Putamen (tissue), 1 donor: ENCODE measurements around the gene IL11RA.
A peak's percentile ranks its signal among the peaks of the same experiment; 100 is the strongest.

Experiments used
- DNase-seq: peaks from one replicate; pipeline ENCODE4 v3.0.0-alpha.2; 2016; ENCODE audit warnings: low spot score

IL11RA gene

DNA sequence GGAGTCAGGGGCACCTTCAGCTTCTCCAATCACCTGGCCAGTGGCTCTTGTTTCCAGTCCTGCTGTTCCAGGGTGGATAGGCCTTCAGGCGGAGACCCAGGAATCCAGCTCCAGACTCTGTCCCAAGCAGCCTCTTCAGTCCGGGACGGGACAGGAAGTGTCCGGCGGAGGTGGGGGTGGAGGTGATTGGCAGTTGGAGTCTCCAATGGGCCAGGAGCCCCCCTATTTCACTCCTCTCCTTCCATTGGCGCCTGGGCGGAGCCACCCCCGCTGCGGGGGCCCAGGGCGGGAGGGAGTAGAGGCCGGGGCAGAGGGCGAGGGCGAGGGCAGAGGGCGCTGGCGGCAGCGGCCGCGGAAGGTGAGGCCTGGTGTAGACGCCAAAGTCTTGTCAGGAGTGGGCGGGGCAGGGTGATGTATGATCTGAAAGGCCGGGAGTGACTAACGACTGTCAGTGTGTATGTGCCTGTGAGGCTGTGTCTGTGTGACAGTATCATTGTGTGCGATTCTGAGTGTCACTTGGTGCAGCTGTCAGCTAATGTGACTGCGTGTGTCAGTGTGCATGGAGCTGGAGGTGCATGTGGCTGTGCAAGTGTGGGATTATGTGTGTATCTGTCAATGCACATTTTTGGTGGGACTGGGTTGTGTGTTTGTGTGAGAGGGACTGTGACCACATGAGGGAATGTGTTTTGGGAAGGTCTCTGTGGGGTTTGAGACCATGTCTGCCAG is at the start of gene IL11RA:
Gene IL11RA (plus strand): TSS at position 310 of the 726 bp plus-strand sequence. CDS start 3,033 bp downstream, outside the sequence.
- peak; percentile 89 for DNase-seq

- peak; percentile 64 for DNase-seq
These were observed 48.3 kb upstream of the IL11RA start for GRCh38 chr9:34603610-34604231.

DNA sequence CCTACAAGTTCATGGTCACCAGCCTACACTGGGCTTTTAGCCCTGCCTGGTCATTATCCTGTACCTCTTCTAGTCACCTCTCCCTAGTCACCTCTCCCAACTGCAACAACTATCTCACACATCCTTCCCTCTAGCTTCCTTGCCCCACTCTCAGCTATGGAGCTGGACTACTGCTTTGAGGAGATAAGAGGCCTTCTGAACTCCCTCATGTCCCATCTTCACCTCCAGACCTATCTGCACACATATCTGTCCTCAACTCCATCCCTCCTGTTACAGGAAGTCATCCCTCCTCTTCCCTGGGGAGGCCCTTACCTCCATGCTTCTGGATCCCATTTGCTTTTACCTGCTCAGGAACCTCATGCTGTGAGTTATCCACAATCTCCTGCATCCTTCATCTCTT is 45.8 kb upstream of the IL11RA start:
- DNase-seq: no peak

DNA sequence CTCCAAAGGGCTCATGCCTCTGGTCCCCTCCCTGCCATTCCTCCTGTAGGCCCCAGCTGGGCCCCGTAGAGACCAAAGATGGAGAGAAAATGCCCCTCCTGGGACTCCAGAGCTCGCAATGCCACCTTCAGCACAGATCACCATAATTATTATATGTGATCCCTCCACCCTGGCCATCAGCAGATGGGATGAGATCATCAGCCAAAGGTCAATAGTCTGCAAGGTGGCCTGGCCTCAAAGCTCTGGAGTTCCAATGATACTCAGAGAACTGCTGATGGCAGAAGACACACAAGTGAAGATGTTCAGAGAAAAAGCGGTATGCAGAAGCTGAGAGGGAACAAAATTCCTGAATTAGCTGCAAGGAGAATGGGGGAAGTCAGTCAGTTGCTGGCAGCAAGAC is 45.1 kb upstream of the IL11RA start:
- DNase-seq: no peak

DNA sequence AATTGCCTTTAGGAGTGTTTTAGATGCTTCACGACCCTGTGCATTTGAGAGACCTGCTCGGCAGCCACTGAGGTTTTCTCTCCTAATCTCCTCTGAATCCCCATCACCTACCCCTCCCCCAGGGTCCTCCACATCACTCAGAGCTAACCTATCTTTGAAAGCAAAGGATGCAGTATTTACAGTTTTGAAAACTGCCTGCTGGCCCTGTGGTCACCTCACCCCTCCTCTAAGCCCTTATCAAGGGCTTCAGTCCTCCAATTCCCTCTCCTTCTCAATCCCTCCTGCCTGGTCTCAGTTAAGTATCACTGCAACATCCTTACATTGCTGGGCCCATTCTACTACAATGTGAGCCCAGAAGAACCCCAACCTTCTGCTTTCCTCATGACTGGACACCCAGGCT is 44.7 kb upstream of the IL11RA start:
- DNase-seq: no peak

- DNase-seq: no peak
These were observed 41.4 kb upstream of the IL11RA start for GRCh38 chr9:34610434-34611206.

GRCh38 chr9:34611251-34611810 is 40.7 kb upstream of the IL11RA start:
- DNase-seq: no peak

DNA sequence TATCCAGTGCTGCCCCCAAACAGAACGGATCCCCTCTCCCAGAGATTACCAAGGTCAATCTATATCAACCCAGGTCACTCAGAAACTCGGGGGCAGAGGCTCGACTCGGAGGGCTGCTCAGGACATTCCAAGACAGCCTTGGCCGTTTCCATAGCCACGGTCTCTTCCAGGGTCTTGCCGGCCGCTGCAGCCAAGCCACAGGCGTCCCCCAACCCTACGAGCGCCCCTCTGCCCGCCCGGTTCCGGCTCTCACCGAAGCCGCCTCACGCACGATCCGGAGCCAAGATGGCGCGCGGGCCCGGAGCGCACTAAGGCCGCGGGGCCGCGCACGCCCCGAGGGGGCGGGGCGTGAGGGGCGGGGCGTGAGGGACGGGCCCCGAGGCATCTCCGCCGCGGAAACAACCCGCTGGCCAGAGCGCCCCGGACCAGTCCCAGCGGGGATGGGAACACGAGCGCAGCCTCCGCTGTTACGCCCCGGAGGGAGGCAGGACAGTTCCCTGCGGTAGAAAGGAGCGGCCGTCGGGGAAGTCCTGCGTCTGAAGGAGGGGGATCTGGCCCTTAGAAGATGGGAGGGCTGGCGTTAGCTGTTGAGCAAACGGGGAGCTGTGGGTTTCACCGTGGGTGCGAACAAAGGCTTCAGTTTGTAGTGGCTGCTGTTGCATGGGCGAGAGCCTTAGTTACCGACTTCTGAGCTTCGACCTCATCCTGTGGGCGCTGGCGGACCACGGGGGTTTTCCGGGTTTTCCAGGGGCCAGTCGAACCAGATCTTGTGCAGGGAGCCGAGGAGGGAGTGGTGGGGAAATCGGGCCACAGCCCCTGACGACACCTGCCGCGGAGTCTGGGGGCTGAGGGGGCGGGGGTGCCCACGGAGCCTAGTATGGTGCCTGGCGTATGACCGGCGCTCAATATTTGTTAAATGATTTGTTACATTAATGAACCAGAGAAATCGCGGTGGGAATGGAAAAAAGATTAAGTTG is 39.9 kb upstream of the IL11RA start, which contains the start of gene RPP25L:
Gene RPP25L (minus strand): TSS at position 287 of the 977 bp plus-strand sequence. CDS start 801 bp downstream, outside the sequence.
- peak; percentile 90 for DNase-seq

- DNase-seq: peak; percentile 77
These were observed 39.1 kb upstream of the IL11RA start for GRCh38 chr9:34612788-34613390.

DNA sequence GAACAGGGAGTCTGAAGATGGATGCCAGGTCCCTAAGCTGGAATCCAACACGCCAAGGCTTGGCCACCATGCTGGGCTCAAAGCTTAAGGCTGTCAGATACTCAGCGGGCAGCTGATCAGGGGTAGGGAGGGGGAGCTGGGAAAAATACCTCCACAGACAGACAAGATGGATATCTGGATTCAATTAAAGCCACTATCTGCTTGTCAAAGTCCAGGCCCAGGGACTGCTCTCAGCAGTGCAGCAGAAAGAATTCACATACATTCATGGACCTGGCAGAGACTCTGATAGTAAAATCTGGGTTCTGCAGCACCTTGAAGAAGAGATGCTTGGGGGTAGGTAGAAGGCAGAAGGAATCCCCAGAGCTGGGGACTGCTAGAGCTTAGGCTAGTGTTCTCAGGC is 36.9 kb upstream of the IL11RA start:
- DNase-seq: no peak

GRCh38 chr9:34620061-34620994 is 31.7 kb upstream of the IL11RA start, which contains the start of gene DCTN3:
TSS of gene DCTN3 (minus strand) at chr9:34620495. CDS start at chr9:34620464, 31 bp downstream.
- DNase-seq: peak; percentile 96

DNA sequence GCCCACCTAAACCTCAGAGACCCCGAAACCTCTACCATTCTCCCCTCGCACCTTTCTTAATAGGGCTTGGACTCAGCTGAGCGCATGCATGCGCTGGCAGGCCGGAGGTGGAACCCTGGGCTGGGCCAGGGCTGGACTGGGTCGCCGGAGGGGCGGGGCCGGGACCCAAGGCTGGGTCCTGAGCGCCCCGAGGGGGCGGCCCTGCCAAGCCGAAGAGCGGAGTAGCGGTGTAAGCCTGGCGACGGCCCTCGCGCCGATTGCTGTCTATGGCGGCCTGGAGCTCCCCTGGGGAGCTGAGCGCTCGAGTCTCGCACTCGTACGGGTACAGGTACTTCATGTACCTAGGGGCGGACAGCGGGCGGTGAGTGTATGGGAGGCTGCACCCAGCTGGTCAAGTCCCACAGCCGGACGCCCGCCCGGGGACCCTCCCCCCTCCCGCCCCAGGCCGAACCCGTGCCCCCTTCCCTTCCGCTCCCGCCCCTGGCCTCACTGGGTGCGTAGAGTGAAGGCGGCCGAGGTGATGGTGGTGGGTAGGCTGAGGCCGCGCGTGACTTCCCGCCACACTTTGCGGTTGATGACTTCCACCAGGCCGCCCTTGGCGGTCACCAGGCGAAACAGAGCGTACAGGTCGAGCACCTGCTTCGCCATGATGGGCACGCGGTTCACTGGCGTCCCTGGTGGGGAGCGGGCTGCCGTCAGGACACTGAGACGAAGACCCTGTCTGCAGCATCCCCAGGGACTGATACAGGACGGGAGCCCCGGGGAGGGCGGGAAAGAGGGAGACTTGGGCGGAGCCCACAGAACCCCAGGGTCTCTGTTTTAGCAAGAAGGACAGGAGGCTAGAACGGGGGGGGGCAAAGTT is 28.4 kb upstream of the IL11RA start:
- DNase-seq: no peak

- DNase-seq: no peak
These were observed 27.4 kb upstream of the IL11RA start for GRCh38 chr9:34624475-34625185.

- no peak for DNase-seq
These were observed 26.8 kb upstream of the IL11RA start for GRCh38 chr9:34625186-34625486.

DNA sequence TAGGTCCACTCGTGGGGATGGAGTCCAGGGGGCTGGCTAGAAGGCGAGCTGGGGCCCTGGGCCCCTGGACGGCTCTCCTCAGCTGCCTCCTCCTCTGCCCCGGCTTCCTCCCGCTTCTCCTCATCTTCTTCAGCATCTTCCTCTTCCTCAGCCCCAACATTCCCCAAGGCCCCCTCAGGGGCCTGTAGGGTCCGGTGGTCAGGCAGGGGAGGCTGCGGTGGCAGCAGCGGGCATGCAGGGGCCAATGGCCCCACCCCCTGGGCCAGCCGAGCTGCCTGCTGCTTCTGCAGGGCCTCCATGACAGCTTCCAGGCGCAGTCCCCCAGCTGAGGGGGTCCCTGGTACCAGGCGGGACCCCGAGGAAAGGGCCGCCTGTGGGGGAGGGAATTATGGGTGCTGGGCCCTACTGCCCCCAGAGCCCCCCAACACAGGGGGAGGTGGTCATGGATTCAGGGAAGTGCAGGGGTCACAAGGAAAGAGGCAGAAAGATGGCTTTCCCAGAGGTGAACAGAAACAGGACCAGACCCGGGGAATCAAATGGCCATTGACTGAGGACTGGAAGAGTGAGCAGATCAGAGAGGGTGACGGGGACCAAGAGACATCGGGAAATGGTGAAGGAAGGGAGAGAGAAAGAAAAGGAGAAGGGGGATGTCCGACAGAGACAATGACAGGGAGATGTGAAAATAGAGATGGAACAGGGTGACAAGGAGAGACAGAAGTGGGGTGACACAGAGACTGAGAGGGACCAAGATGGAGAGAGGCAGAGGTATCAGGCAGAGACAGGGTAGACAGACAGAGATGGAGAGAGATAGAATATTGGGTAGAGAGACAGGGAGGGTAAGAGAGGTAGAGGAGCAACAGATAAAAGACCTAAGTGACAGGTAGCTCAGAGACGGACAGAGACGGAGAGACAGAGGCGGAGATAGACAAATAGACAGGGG is 24.0 kb upstream of the IL11RA start:
- DNase-seq: no peak

GRCh38 chr9:34628656-34629490 is 23.1 kb upstream of the IL11RA start, which contains the start of gene ARID3C:
TSS of gene ARID3C (minus strand) at chr9:34629066. CDS start at chr9:34628014, 1,052 bp downstream.
- no peak for DNase-seq
